ENCODE measurements around the gene RAC2.

Gene RAC2

GRCh38 chr22:37284126-37284804 lies 40.2 kb upstream of the RAC2 start:
- Histone ChIP-seq H3K4me1 (ENCODE audit: control insufficient read depth, insufficient read depth, low read length, unreplicated experiment) (no peaks in the 10 kb centered on the region), H3K27ac (ENCODE audit: low read depth, low read length) (no peak overlapping the region), H3K79me2 (ENCODE audit: control insufficient read depth, insufficient read depth, low read length, unreplicated experiment) (no peaks in the 10 kb centered on the region), H2AFZ (ENCODE audit: low read length, unreplicated experiment) (no peak overlapping the region), H3K4me3 (ENCODE audit: low read depth, low read length) (no peak overlapping the region), H3K36me3 (ENCODE audit: insufficient read depth, low read length) (no peaks in the 10 kb centered on the region), H3K27me3 (ENCODE audit: insufficient read depth, low read length) (no peaks in the 10 kb centered on the region)

GRCh38 chr22:37283393-37283937 lies 39.4 kb upstream of the RAC2 start:
- Histone ChIP-seq H3K27ac (ENCODE audit: low read depth, low read length) (no peak overlapping the region), H3K4me1 (ENCODE audit: control insufficient read depth, insufficient read depth, low read length, unreplicated experiment) (no peaks in the 10 kb centered on the region), H2AFZ (ENCODE audit: low read length, unreplicated experiment) (no peak overlapping the region), H3K36me3 (ENCODE audit: insufficient read depth, low read length) (no peaks in the 10 kb centered on the region), H3K79me2 (ENCODE audit: control insufficient read depth, insufficient read depth, low read length, unreplicated experiment) (no peaks in the 10 kb centered on the region), H3K4me3 (ENCODE audit: low read depth, low read length) (no peak overlapping the region), H3K27me3 (ENCODE audit: insufficient read depth, low read length) (no peaks in the 10 kb centered on the region)

- Histone ChIP-seq H3K27ac (ENCODE audit: low read depth, low read length) (no peak within 1 kb of the TSS), H2AFZ (ENCODE audit: low read length, unreplicated experiment) (no peak within 1 kb of the TSS), H3K79me2 (ENCODE audit: control insufficient read depth, insufficient read depth, low read length, unreplicated experiment) (no peaks in the 10 kb centered on the region), H3K4me3 (ENCODE audit: low read depth, low read length) (no peak within 1 kb of the TSS), H3K27me3 (ENCODE audit: insufficient read depth, low read length) (no peaks in the 10 kb centered on the region), H3K36me3 (ENCODE audit: insufficient read depth, low read length) (no peaks in the 10 kb centered on the region), H3K4me1 (ENCODE audit: control insufficient read depth, insufficient read depth, low read length, unreplicated experiment) (no peaks in the 10 kb centered on the region)
Observed at GRCh38 chr22:37282385-37282677, 38.3 kb upstream of the RAC2 start, which contains the start of gene CYTH4. CYTH4 (plus strand) TSS chr22:37282508; CDS start chr22:37282570, 62 bp downstream.

- no peak overlapping the region for H3K4me3 ChIP-seq (ENCODE audit: low read depth, low read length)
- no peaks in the 10 kb centered on the region for H3K27me3 ChIP-seq (ENCODE audit: insufficient read depth, low read length)
- no peaks in the 10 kb centered on the region for H3K36me3 ChIP-seq (ENCODE audit: insufficient read depth, low read length)
- H2AFZ ChIP-seq (ENCODE audit: low read length, unreplicated experiment) = no peak overlapping the region
- H3K27ac ChIP-seq (ENCODE audit: low read depth, low read length) = no peak overlapping the region
- no peaks in the 10 kb centered on the region for H3K4me1 ChIP-seq (ENCODE audit: control insufficient read depth, insufficient read depth, low read length, unreplicated experiment)
- H3K79me2 ChIP-seq (ENCODE audit: control insufficient read depth, insufficient read depth, low read length, unreplicated experiment) = no peaks in the 10 kb centered on the region
Observed at GRCh38 chr22:37281646-37282384, 37.7 kb upstream of the RAC2 start.

GRCh38 chr22:37281195-37281594 lies 37.1 kb upstream of the RAC2 start:
- Histone ChIP-seq H3K79me2 (ENCODE audit: control insufficient read depth, insufficient read depth, low read length, unreplicated experiment) (no peaks in the 10 kb centered on the region), H3K4me3 (ENCODE audit: low read depth, low read length) (no peak overlapping the region), H3K27ac (ENCODE audit: low read depth, low read length) (no peak overlapping the region), H3K27me3 (ENCODE audit: insufficient read depth, low read length) (no peaks in the 10 kb centered on the region), H3K36me3 (ENCODE audit: insufficient read depth, low read length) (no peaks in the 10 kb centered on the region), H2AFZ (ENCODE audit: low read length, unreplicated experiment) (no peak overlapping the region), H3K4me1 (ENCODE audit: control insufficient read depth, insufficient read depth, low read length, unreplicated experiment) (no peaks in the 10 kb centered on the region)

- H3K4me3 ChIP-seq (ENCODE audit: low read depth, low read length) = no peak overlapping the region
- H2AFZ ChIP-seq (ENCODE audit: low read length, unreplicated experiment) = no peak overlapping the region
- no peaks in the 10 kb centered on the region for H3K4me1 ChIP-seq (ENCODE audit: control insufficient read depth, insufficient read depth, low read length, unreplicated experiment)
- no peak overlapping the region for H3K27ac ChIP-seq (ENCODE audit: low read depth, low read length)
- no peaks in the 10 kb centered on the region for H3K27me3 ChIP-seq (ENCODE audit: insufficient read depth, low read length)
- H3K79me2 ChIP-seq (ENCODE audit: control insufficient read depth, insufficient read depth, low read length, unreplicated experiment) = no peaks in the 10 kb centered on the region
- no peaks in the 10 kb centered on the region for H3K36me3 ChIP-seq (ENCODE audit: insufficient read depth, low read length)
Observed at GRCh38 chr22:37280718-37281117, 36.6 kb upstream of the RAC2 start.

- no peaks in the 10 kb centered on the region for H3K79me2 ChIP-seq (ENCODE audit: control insufficient read depth, insufficient read depth, low read length, unreplicated experiment)
- no peak overlapping the region for H3K27ac ChIP-seq (ENCODE audit: low read depth, low read length)
- no peaks in the 10 kb centered on the region for H3K36me3 ChIP-seq (ENCODE audit: insufficient read depth, low read length)
- H3K4me3 ChIP-seq (ENCODE audit: low read depth, low read length) = no peak overlapping the region
- H2AFZ ChIP-seq (ENCODE audit: low read length, unreplicated experiment) = no peak overlapping the region
- no peaks in the 10 kb centered on the region for H3K4me1 ChIP-seq (ENCODE audit: control insufficient read depth, insufficient read depth, low read length, unreplicated experiment)
- H3K27me3 ChIP-seq (ENCODE audit: insufficient read depth, low read length) = no peaks in the 10 kb centered on the region
Observed at GRCh38 chr22:37279331-37280181, 35.5 kb upstream of the RAC2 start.

- H2AFZ ChIP-seq (ENCODE audit: low read length, unreplicated experiment) = no peak overlapping the region
- no peak overlapping the region for H3K4me3 ChIP-seq (ENCODE audit: low read depth, low read length)
- H3K27ac ChIP-seq (ENCODE audit: low read depth, low read length) = no peak overlapping the region
- no peaks in the 10 kb centered on the region for H3K36me3 ChIP-seq (ENCODE audit: insufficient read depth, low read length)
- no peaks in the 10 kb centered on the region for H3K4me1 ChIP-seq (ENCODE audit: control insufficient read depth, insufficient read depth, low read length, unreplicated experiment)
- H3K27me3 ChIP-seq (ENCODE audit: insufficient read depth, low read length) = no peaks in the 10 kb centered on the region
- no peaks in the 10 kb centered on the region for H3K79me2 ChIP-seq (ENCODE audit: control insufficient read depth, insufficient read depth, low read length, unreplicated experiment)
Observed at GRCh38 chr22:37278261-37278660, 34.2 kb upstream of the RAC2 start.

- Histone ChIP-seq H3K27ac (ENCODE audit: low read depth, low read length) (no peak overlapping the region), H3K4me1 (ENCODE audit: control insufficient read depth, insufficient read depth, low read length, unreplicated experiment) (no peaks in the 10 kb centered on the region), H3K36me3 (ENCODE audit: insufficient read depth, low read length) (no peaks in the 10 kb centered on the region), H3K4me3 (ENCODE audit: low read depth, low read length) (no peak overlapping the region), H2AFZ (ENCODE audit: low read length, unreplicated experiment) (no peak overlapping the region), H3K79me2 (ENCODE audit: control insufficient read depth, insufficient read depth, low read length, unreplicated experiment) (no peaks in the 10 kb centered on the region), H3K27me3 (ENCODE audit: insufficient read depth, low read length) (no peaks in the 10 kb centered on the region)
Observed at GRCh38 chr22:37277384-37277783, 33.3 kb upstream of the RAC2 start.

GRCh38 chr22:37276776-37277175 lies 32.7 kb upstream of the RAC2 start:
- Histone ChIP-seq H3K27ac (ENCODE audit: low read depth, low read length) (no peak overlapping the region), H3K27me3 (ENCODE audit: insufficient read depth, low read length) (no peaks in the 10 kb centered on the region), H3K79me2 (ENCODE audit: control insufficient read depth, insufficient read depth, low read length, unreplicated experiment) (no peaks in the 10 kb centered on the region), H3K36me3 (ENCODE audit: insufficient read depth, low read length) (no peaks in the 10 kb centered on the region), H3K4me1 (ENCODE audit: control insufficient read depth, insufficient read depth, low read length, unreplicated experiment) (peaks cover under 1% of the 10 kb centered on the region), H2AFZ (ENCODE audit: low read length, unreplicated experiment) (no peak overlapping the region), H3K4me3 (ENCODE audit: low read depth, low read length) (no peak overlapping the region)
